Measurements from ENCODE around the gene ELFN2.
"Not testable (repeated sequence)": the region's sequence is repeated elsewhere in the genome, so short reads cannot be mapped to it uniquely, and the experiment has no call there.

The ELFN2 gene

DNA sequence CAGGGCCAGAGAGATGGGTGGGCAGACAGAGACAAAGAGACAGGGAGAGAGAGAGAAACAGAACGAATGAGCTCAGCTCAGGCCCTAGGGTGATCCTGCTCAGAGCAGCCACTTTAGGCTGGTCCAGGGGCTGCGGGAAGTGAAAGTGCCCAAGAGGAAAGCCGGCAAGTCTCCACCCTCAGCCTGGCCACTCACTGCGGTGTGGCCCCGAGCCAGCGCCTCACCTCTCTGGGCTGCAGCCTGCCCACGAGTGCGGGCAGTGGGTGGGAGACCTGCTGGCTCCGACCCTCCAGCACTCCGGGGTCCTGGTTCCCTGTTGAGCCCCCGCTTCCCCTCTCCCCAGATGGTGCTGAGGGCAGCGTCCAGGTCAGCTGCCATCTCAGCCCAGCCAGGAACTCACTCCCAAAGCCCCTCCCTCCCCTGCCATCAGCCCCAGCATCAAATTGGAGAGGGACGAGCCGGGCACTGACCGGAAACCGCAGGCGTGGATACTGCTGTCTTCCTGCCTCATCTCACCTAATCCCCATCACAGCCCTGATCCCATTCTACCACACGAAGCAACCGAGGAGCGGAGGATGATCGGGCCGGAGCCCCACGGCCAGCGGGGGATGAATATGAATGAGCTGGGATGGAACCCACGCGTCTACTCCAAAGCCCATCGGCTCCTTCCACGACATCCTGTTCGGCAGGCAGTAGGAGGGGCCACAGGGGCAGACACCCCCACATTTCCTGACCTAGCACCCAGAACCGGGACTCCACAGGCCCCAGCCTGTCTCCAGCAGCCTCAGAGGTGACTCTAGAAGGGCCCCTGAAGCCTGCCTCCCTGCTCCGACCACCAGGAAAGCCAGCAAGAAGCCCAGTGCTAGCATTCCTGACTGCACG is 16.9 kb downstream of the ELFN2 start:
- DNase-seq (ENCODE audit: low read depth in 2 of 2), result no peak

GRCh38 chr22:37409459-37410050 is 17.7 kb downstream of the ELFN2 start:
- no peak for DNase-seq (ENCODE audit: low read depth in 2 of 2)

DNA sequence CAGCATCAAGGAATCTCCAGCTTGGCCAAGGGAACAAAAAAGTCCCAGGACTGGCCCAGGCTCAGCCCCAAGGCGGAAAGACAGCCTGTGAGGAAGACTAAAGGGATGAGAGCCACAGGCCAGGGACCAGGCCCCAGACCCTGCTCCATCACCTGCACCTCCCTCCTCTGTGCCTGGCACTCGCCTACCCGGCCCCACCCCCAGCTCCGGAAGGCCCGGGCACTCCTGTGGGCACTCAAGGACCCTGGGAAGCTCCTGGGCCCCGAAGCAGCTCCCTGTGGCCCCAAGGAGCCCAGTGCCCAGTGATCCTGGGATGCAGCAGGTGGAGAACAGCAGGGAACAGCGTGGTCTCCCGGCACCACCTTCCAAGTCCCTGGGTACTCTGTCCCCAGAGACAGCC is 18.2 kb downstream of the ELFN2 start:
- no peak for DNase-seq (ENCODE audit: low read depth in 2 of 2)

- no peak for DNase-seq (ENCODE audit: low read depth in 2 of 2)
These were observed 19.4 kb downstream of the ELFN2 start for GRCh38 chr22:37407856-37408255.

DNA sequence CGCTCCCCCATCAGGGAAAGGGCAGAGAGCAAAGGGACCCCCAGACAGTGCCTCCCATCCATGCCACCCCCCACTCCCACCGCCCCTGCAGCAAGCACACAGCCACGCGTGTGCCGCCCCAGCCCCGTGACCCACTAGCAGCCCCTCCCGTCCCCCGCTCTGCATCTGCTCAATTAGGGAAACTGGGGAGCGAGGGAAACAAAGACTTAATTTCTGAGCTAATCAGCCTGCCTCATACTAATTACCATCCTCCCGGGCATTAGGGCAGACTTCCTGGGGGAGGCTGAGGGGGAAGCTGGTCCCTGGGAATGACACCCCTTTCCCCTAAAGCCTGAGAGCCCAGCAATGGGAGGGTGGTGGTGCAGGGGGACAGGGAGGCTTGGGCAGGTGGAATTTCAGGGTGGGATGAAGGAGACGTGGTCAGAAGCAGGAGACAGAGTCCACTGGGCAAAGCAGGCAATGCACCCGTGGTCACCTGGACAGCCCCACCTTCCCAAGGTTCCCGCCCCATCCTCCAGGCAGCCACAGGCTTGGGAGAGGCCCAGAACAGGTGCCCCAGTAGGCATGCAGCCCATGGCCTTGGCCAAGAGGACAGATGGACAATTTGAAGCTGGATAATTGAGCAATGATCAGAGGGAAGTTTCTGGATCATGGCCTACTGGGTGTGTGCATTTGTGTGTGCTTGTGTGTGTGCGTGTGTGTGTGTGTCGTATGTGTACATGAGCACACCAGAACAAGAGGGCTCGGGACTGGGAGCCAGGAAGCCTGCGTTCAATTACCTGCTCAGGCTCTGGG is 20.6 kb downstream of the ELFN2 start:
- DNase-seq (ENCODE audit: low read depth in 2 of 2), result no peak

GRCh38 chr22:37404091-37404490 is 23.2 kb downstream of the ELFN2 start:
- DNase-seq (ENCODE audit: low read depth in 2 of 2), result no peak

DNA sequence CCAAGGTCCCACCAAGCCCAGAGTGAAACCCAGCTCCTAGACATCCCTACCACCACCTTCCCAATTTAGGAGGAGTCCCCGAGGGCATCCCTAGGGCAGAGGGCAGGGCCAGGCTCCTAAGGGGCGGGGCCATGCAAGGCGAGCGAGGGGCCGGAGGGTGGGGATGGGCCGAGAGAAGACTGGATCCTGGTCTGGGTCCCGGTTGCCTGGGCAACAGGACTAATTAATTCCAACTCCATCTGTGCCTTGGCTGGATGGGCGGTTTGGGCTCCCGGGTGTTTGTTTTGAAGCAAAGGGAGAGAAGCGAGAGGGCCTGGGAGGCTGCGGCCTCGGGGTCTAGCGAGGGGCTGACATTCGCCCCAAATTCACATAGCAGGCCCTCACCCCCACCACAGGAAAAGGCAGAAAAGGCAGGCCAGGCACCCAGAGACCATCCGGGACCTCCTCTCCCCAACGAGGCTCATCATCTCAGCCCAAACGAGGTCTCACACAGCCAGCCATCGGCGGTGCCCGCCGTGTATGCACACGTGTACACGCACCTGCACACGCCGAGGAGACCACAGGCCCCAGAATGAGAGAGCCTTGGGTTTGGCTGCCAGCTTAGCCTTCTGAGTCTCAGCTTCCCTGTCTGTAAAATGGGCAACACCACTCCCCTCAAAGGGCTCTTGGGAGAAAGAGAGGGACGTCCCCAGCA is 23.9 kb downstream of the ELFN2 start:
- DNase-seq (ENCODE audit: low read depth in 2 of 2), result no peak

- no peak for DNase-seq (ENCODE audit: low read depth in 2 of 2)
These were observed 25.1 kb downstream of the ELFN2 start for GRCh38 chr22:37402184-37402506.

GRCh38 chr22:37401401-37402183 is 25.7 kb downstream of the ELFN2 start:
- no peak for DNase-seq (ENCODE audit: low read depth in 2 of 2)

- DNase-seq (ENCODE audit: low read depth in 2 of 2), result no peak
These were observed 26.6 kb downstream of the ELFN2 start for GRCh38 chr22:37400719-37401118.

DNA sequence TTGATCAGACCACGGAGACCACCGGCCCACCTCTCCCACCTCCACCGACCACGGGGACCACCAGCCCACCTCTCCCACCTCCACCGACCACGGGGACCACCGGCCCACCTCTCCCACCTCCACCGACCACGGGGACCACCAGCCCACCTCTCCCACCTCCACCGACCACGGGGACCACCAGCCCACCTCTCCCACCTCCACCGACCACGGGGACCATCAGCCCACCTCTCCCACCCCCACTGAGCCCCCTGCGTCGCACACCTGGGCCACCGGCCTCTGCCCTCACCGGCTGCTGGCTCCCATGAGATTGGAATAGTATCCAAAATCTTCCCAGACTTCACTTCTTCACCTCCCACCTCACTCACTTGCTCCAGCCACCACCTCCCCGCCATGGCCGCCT is 27.8 kb downstream of the ELFN2 start:
- DNase-seq (ENCODE audit: low read depth in 2 of 2), result not testable (repeated sequence)

DNA sequence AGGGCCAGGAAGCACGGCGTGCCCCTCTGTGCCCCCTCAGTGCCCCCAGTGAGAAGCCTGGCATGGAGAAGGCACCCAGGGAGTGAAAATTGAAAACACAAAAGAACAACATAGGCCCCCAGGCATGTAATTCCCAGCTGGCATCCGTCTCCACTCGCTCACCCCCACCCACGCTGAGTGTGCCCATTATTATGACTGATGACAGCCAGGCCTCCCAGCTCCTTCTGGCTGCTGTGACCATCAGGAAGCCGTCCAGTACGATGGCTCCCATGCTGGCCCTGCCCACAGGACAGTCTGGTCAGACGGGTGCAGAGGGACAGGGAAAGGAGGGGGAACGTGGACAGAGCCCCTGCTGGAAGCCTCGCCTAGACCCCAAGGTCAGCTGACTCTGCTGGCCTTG is 30.1 kb downstream of the ELFN2 start:
- DNase-seq (ENCODE audit: low read depth in 2 of 2), result no peak

GRCh38 chr22:37396488-37397084 is 30.7 kb downstream of the ELFN2 start:
- DNase-seq (ENCODE audit: low read depth in 2 of 2), result no peak

GRCh38 chr22:37394341-37394740 is 32.9 kb downstream of the ELFN2 start:
- DNase-seq (ENCODE audit: low read depth in 2 of 2), result no peak

DNA sequence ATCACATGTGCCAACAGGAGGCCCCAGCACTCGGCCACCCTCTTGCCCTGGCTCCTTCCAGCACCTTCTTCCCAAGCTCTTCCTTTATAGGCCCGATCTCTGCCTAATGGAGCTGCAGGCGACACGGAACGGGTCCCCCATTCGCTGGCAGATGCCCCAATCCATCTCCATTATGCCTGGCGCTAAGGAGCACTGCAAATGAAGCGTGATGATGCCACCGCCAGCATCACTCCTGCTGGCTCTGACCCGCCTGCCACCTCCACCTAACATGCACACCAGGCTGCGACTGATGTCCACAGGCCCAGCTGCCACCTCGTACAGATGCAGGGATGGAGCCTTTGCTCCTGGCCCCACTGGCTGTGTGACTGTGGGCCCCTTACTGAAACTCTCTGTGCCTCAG is 33.5 kb downstream of the ELFN2 start:
- DNase-seq (ENCODE audit: low read depth in 2 of 2), result no peak

- no peak for DNase-seq (ENCODE audit: low read depth in 2 of 2)
These were observed 34.5 kb downstream of the ELFN2 start for GRCh38 chr22:37392721-37393328.

DNA sequence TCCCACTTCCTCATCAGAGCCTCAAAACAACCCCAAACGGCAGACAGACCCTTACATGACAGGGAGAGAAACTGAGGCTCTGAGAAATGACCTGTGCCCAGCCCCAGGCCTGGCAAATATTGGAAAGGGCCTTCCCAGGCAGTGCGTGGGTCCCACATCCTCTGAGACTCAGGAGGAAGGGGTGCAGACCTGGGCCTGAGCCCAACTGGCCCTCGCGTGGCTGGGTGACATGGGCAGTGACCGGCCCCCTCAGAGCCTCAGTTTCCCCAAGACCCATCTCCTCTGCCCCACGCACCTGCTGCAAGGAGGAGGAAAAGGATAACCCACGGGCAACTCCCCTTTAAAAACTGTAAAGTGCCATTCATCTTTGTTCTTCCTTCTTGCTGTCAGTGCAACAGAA is 35.6 kb downstream of the ELFN2 start:
- no peak for DNase-seq (ENCODE audit: low read depth in 2 of 2)

DNA sequence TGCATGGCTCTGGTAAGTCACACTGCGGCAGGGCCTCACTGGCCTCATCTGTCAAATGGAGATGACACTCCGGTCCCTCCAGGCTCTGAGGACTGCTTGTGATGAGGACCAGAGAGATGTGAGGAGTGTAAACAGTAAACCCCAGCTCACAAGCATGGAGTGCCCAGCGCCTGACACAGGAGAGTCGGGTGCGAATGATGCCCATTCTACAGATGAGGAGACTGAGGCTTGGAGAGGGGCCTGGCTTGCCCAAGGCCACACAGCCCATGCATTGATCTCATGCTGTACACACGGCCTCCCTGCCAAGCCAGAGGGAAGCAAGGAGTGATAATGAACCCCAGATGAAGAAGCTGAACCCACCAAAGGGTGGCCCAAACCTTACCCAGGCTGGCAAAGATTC is 37.2 kb downstream of the ELFN2 start:
- no peak for DNase-seq (ENCODE audit: low read depth in 2 of 2)

DNA sequence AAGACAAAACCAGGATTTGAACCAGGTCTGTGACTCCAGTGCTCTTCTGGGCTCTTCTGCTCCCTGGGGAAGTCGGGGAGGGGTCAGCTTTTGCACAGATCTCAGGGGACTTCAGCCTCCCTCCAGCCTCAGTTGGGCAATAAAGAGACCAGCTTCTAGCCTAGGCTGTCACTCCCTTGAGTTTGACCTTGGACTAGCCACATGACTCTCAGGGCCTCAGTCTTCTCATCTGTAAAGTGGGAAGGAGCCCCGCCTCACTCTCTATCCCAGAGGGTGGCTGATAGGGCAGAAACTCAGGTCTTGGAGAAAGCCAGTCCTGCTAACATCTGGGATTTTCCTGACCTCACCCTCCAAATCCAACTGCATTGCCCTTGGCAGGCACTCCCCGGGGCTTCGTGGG is 38.7 kb downstream of the ELFN2 start:
- no peak for DNase-seq (ENCODE audit: low read depth in 2 of 2)

- no peak for DNase-seq (ENCODE audit: low read depth in 2 of 2)
These were observed 39.5 kb downstream of the ELFN2 start for GRCh38 chr22:37387793-37388192.

- no peak for DNase-seq (ENCODE audit: low read depth in 2 of 2)
These were observed 40.8 kb downstream of the ELFN2 start for GRCh38 chr22:37386441-37386840.

Measured in fibroblast of skin of left biceps (primary cell).